Jurkat, Clone E6-1 (cell line): ENCODE results near the gene PTPRN2.
"Not testable (repeated sequence)": the region's sequence is repeated elsewhere in the genome, so short reads cannot be mapped to it uniquely, and the experiment has no call there.

ENCODE experiments used
- DNase-seq: peaks from one replicate; pipeline ENCODE4 v3.0.0-alpha.2; 2011; ENCODE audit warnings: low read depth, low spot score
- H3K4me3 ChIP-seq: 2 replicates; pipeline ENCODE4 v1.5.1; 2011; ENCODE audit warnings: mild to moderate bottlenecking, low read length, control low read depth, moderate library complexity

PTPRN2 gene

GRCh38 chr7:158186864-158187693 is 400.5 kb downstream of the PTPRN2 start:
- no peak overlapping the region for H3K4me3 ChIP-seq
- no peak for DNase-seq

GRCh38 chr7:158186406-158186805 is 401.2 kb downstream of the PTPRN2 start:
- no peak for DNase-seq
- H3K4me3 ChIP-seq, result no peak overlapping the region

- H3K4me3 ChIP-seq, result no peak overlapping the region
- DNase-seq, result no peak
These were observed 402.0 kb downstream of the PTPRN2 start for GRCh38 chr7:158185653-158186052.

GRCh38 chr7:158183431-158183830 is 404.2 kb downstream of the PTPRN2 start:
- no peak overlapping the region for H3K4me3 ChIP-seq
- no peak for DNase-seq

- H3K4me3 ChIP-seq, result no peak overlapping the region
- DNase-seq, result no peak
These were observed 411.0 kb downstream of the PTPRN2 start for GRCh38 chr7:158176561-158177173.

- H3K4me3 ChIP-seq, result no peak overlapping the region
- DNase-seq, result no peak
These were observed 411.8 kb downstream of the PTPRN2 start for GRCh38 chr7:158175779-158176178.

GRCh38 chr7:158174947-158175346 is 412.7 kb downstream of the PTPRN2 start:
- no peak for DNase-seq
- no peak overlapping the region for H3K4me3 ChIP-seq

GRCh38 chr7:158167373-158167772 is 420.2 kb downstream of the PTPRN2 start:
- DNase-seq, result no peak
- H3K4me3 ChIP-seq, result no peak overlapping the region

GRCh38 chr7:158166386-158167340 is 421.0 kb downstream of the PTPRN2 start:
- no peak overlapping the region for H3K4me3 ChIP-seq
- DNase-seq, result no peak

- DNase-seq, result no peak
- H3K4me3 ChIP-seq, result no peak overlapping the region
These were observed 421.9 kb downstream of the PTPRN2 start for GRCh38 chr7:158165711-158166110.

- DNase-seq, result no peak
These were observed 423.2 kb downstream of the PTPRN2 start for GRCh38 chr7:158164101-158165095.

GRCh38 chr7:158161194-158161593 is 426.4 kb downstream of the PTPRN2 start:
- no peak overlapping the region for H3K4me3 ChIP-seq
- no peak for DNase-seq

More at GRCh38 chr7:158164101-158165095, 423.2 kb downstream of the PTPRN2 start:
- no peak overlapping the region for H3K4me3 ChIP-seq

GRCh38 chr7:158160199-158160598 is 427.4 kb downstream of the PTPRN2 start:
- DNase-seq, result no peak
- no peak overlapping the region for H3K4me3 ChIP-seq

GRCh38 chr7:158157460-158157859 is 430.2 kb downstream of the PTPRN2 start:
- no peak overlapping the region for H3K4me3 ChIP-seq
- DNase-seq, result no peak

GRCh38 chr7:158151273-158151672 is 436.4 kb downstream of the PTPRN2 start:
- H3K4me3 ChIP-seq, result not testable (repeated sequence)

GRCh38 chr7:158150234-158150633 is 437.4 kb downstream of the PTPRN2 start:
- no peak for DNase-seq
- no peak overlapping the region for H3K4me3 ChIP-seq

More at GRCh38 chr7:158151273-158151672, 436.4 kb downstream of the PTPRN2 start:
- DNase-seq, result not testable (repeated sequence)

GRCh38 chr7:158147431-158147830 is 440.2 kb downstream of the PTPRN2 start:
- H3K4me3 ChIP-seq, result not testable (repeated sequence)

GRCh38 chr7:158145370-158145769 is 442.3 kb downstream of the PTPRN2 start:
- no peak for DNase-seq
- no peak overlapping the region for H3K4me3 ChIP-seq

More at GRCh38 chr7:158147431-158147830, 440.2 kb downstream of the PTPRN2 start:
- DNase-seq, result not testable (repeated sequence)
